Suprapubic skin (tissue), 3 donors: ENCODE results near the gene MDFIC.

Experiments used
- EP300 ChIP-seq: sonication (generic); formaldehyde crosslinking; IDR thresholded peaks from one replicate; pipeline ENCODE4 v1.6.1; 2017; ENCODE audit warnings: antibody characterized with exemption
- TF ChIP-seq, protein P1 (sequence below), 2 donors: fragments of 200-600 bp in 1 of 2; fragments of 450-650 bp in 1 of 2; sonication (generic) in 1 of 2; IDR thresholded peaks; one replicate each; pipeline ENCODE4 v1.5.1; 2016 to 2019; ENCODE audit warnings: antibody characterized with exemption in 2 of 2, mild to moderate bottlenecking in 1 of 2, moderate library complexity in 1 of 2

GRCh38 chr7:115060095-115060870, 138.4 kb downstream of the MDFIC start:
- no peak for TF ChIP-seq EP300
- TF ChIP-seq, protein P1, sequence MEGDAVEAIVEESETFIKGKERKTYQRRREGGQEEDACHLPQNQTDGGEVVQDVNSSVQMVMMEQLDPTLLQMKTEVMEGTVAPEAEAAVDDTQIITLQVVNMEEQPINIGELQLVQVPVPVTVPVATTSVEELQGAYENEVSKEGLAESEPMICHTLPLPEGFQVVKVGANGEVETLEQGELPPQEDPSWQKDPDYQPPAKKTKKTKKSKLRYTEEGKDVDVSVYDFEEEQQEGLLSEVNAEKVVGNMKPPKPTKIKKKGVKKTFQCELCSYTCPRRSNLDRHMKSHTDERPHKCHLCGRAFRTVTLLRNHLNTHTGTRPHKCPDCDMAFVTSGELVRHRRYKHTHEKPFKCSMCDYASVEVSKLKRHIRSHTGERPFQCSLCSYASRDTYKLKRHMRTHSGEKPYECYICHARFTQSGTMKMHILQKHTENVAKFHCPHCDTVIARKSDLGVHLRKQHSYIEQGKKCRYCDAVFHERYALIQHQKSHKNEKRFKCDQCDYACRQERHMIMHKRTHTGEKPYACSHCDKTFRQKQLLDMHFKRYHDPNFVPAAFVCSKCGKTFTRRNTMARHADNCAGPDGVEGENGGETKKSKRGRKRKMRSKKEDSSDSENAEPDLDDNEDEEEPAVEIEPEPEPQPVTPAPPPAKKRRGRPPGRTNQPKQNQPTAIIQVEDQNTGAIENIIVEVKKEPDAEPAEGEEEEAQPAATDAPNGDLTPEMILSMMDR (IDR thresholded peaks at IDR 0.05): no peak
